ENCODE data around the gene FOXQ1.

The FOXQ1 gene

DNA sequence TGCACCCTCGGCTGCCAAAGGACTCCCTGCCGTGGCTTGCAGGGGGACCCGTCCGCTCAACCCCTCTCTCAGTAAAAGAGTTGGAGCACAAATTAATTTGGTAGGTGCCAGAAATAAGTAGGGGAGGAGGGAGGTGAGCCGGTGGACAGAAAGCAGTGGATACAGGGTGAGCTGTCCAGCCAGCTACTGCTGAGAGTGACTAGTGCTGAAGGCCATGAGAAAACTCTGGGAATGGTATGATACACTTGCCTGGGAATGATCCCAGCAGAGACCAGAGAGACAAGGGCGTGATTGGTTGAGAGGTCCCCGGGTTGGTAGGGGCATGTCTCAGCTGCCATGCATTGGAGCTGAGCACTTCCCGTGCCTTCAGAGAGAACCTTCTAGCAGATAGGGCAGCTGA is 15.7 kb downstream of the FOXQ1 start:
- TF ChIP-seq, protein P1, sequence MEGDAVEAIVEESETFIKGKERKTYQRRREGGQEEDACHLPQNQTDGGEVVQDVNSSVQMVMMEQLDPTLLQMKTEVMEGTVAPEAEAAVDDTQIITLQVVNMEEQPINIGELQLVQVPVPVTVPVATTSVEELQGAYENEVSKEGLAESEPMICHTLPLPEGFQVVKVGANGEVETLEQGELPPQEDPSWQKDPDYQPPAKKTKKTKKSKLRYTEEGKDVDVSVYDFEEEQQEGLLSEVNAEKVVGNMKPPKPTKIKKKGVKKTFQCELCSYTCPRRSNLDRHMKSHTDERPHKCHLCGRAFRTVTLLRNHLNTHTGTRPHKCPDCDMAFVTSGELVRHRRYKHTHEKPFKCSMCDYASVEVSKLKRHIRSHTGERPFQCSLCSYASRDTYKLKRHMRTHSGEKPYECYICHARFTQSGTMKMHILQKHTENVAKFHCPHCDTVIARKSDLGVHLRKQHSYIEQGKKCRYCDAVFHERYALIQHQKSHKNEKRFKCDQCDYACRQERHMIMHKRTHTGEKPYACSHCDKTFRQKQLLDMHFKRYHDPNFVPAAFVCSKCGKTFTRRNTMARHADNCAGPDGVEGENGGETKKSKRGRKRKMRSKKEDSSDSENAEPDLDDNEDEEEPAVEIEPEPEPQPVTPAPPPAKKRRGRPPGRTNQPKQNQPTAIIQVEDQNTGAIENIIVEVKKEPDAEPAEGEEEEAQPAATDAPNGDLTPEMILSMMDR (IDR thresholded peaks at IDR 0.05; ENCODE audit: low read depth, low read length), result no peak
- no peak for DNase-seq (ENCODE audit: low read depth in 2 of 2)
- no peak overlapping the region for H3K4me3 ChIP-seq (replicated peaks in 1 of 2; ENCODE audit: low read depth in 2 of 2, low read length in 2 of 2)

DNA sequence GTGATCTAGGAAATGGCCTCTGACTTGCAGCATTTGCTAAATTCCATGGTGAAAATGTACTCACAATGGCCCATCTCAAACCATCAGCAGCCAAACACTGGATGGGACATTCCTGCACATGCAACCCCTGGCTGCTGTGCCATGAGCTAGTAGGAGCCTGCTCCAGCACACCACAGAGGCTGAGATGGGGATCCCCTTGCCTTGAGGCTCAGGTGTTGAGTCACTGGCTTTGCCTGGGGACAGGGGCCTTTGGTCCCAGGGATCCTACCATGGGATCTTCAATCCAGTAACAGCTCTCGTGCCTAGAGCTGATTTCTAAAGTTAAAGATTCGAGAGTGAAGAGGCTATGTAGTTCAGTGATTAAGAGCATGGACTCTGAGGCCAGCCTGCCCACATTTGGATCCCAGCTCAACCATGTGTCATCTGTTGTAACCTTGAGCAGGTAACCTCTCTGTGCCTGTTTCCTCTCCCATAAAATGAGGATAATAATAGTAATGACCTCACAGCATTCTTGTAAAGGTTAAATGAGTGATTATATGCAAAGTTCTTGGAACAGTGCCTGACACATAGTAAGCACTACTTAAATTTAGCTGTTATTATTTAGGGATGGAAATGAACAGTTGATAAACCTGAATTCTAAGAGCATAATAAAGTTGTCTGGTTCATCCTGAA is 16.4 kb downstream of the FOXQ1 start:
- no peak for DNase-seq (ENCODE audit: low read depth in 2 of 2)
- TF ChIP-seq, protein P1 (IDR thresholded peaks at IDR 0.05; ENCODE audit: low read depth, low read length), result no peak
- no peak overlapping the region for H3K4me3 ChIP-seq (replicated peaks in 1 of 2; ENCODE audit: low read depth in 2 of 2, low read length in 2 of 2)

- TF ChIP-seq, protein P1 (IDR thresholded peaks at IDR 0.05; ENCODE audit: low read depth, low read length), result no peak
- no peak for DNase-seq (ENCODE audit: low read depth in 2 of 2)
- no peak overlapping the region for H3K4me3 ChIP-seq (replicated peaks in 1 of 2; ENCODE audit: low read depth in 2 of 2, low read length in 2 of 2)
These were observed 17.8 kb downstream of the FOXQ1 start for GRCh38 chr6:1329708-1330107.

- TF ChIP-seq, protein P1 (IDR thresholded peaks at IDR 0.05; ENCODE audit: low read depth, low read length), result no peak
- no peak overlapping the region for H3K4me3 ChIP-seq (replicated peaks in 1 of 2; ENCODE audit: low read depth in 2 of 2, low read length in 2 of 2)
- no peak for DNase-seq (ENCODE audit: low read depth in 2 of 2)
These were observed 22.8 kb downstream of the FOXQ1 start for GRCh38 chr6:1334684-1335083.

GRCh38 chr6:1335367-1336037 is 23.6 kb downstream of the FOXQ1 start:
- TF ChIP-seq, protein P1 (IDR thresholded peaks at IDR 0.05; ENCODE audit: low read depth, low read length), result no peak
- peak; percentile 70 to 88 for DNase-seq (ENCODE audit: low read depth in 2 of 2)
- H3K4me3 ChIP-seq (replicated peaks in 1 of 2; ENCODE audit: low read depth in 2 of 2, low read length in 2 of 2), result no peak overlapping the region

GRCh38 chr6:1336246-1336843 is 24.4 kb downstream of the FOXQ1 start:
- no peak overlapping the region for H3K4me3 ChIP-seq (replicated peaks in 1 of 2; ENCODE audit: low read depth in 2 of 2, low read length in 2 of 2)
- no peak for DNase-seq (ENCODE audit: low read depth in 2 of 2)
- TF ChIP-seq, protein P1 (IDR thresholded peaks at IDR 0.05; ENCODE audit: low read depth, low read length), result no peak
